CD4-positive, alpha-beta T cell treated with Interferon gamma for 1 hour (primary cell): Measurements from ENCODE around the gene PRICKLE2.

ENCODE experiments used
- DNase-seq: peaks from one replicate; pipeline ENCODE4 v3.0.0-alpha.2; 2020

PRICKLE2 gene

GRCh38 chr3:64067506-64068346 lies 157.5 kb downstream of the PRICKLE2 start:
- no peak for DNase-seq

- no peak for DNase-seq
These were observed 160.5 kb downstream of the PRICKLE2 start for GRCh38 chr3:64064804-64065203.

GRCh38 chr3:64063983-64064438 lies 161.3 kb downstream of the PRICKLE2 start:
- no peak for DNase-seq

GRCh38 chr3:64063207-64063982 lies 161.9 kb downstream of the PRICKLE2 start:
- no peak for DNase-seq

- no peak for DNase-seq
These were observed 163.6 kb downstream of the PRICKLE2 start for GRCh38 chr3:64061628-64062027.

GRCh38 chr3:64059484-64060175 lies 165.6 kb downstream of the PRICKLE2 start:
- DNase-seq: no peak

- no peak for DNase-seq
These were observed 166.7 kb downstream of the PRICKLE2 start for GRCh38 chr3:64058566-64058965.

GRCh38 chr3:64057231-64057630 lies 168.0 kb downstream of the PRICKLE2 start:
- DNase-seq: no peak

- no peak for DNase-seq
These were observed 168.6 kb downstream of the PRICKLE2 start for GRCh38 chr3:64056606-64057180.

- no peak for DNase-seq
These were observed 170.2 kb downstream of the PRICKLE2 start for GRCh38 chr3:64055076-64055475.

- DNase-seq: no peak
These were observed 170.8 kb downstream of the PRICKLE2 start for GRCh38 chr3:64054488-64054887.

GRCh38 chr3:64053581-64053980 lies 171.7 kb downstream of the PRICKLE2 start:
- no peak for DNase-seq

GRCh38 chr3:64053117-64053516 lies 172.1 kb downstream of the PRICKLE2 start:
- DNase-seq: no peak

GRCh38 chr3:64049832-64050231 lies 175.4 kb downstream of the PRICKLE2 start:
- DNase-seq: no peak

GRCh38 chr3:64049136-64049535 lies 176.1 kb downstream of the PRICKLE2 start:
- no peak for DNase-seq

GRCh38 chr3:64048631-64049061 lies 176.6 kb downstream of the PRICKLE2 start:
- DNase-seq: no peak

GRCh38 chr3:64047787-64048186 lies 177.5 kb downstream of the PRICKLE2 start:
- no peak for DNase-seq

- no peak for DNase-seq
These were observed 178.2 kb downstream of the PRICKLE2 start for GRCh38 chr3:64046996-64047594.

- DNase-seq: no peak
These were observed 178.7 kb downstream of the PRICKLE2 start for GRCh38 chr3:64046592-64046991.

GRCh38 chr3:64042952-64043351 lies 182.3 kb downstream of the PRICKLE2 start:
- no peak for DNase-seq
